ENCODE data around the gene JAG1.
"Not testable (repeated sequence)": the region's sequence is repeated elsewhere in the genome, so short reads cannot be mapped to it uniquely, and the experiment has no call there.

The JAG1 gene

GRCh38 chr20:10604865-10605440 is 68.8 kb downstream of the JAG1 start:
- no peak for DNase-seq

DNA sequence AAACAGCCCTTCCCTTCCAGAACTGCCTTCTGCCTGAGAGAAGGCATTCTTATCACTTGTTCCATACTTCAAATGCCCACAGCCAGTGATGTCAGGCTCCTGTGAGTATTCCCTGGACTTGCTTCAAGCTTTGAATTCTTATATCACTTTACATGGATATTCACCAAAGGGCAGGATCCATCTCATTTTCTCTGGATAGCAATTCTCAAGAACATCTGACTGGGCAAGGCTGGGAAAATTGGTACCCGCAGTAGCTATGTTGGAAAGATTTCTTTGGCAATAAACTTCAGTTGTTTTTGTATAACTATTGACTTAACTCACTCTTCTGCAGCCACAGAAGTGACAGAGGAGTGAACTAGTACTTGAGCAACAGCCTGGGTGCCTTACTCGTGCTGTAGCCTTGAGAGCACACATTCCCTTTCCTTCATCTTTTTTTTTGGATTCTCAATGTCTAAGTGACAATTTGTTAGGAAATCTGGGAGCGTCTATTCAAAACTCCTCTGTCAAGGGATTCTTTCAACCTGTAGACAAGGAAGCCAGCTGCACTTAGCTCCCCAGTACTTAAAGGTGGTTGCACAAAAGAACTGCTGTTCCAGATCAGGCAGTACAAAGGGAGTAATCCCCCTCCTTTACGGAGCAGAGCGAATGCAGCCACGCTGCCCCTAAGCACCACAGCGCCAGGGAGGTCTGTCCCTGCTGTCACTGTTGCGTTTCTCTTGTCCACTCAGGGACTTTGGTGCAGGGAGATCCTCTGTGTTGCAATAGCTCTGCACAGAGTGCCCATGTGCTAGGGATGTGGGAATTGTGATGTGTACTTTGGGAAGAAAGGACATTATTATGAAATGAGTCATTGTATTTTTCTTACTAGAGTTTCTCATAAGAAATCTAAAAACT is 69.6 kb downstream of the JAG1 start:
- no peak for DNase-seq

GRCh38 chr20:10603378-10603777 is 70.4 kb downstream of the JAG1 start:
- no peak for DNase-seq

DNA sequence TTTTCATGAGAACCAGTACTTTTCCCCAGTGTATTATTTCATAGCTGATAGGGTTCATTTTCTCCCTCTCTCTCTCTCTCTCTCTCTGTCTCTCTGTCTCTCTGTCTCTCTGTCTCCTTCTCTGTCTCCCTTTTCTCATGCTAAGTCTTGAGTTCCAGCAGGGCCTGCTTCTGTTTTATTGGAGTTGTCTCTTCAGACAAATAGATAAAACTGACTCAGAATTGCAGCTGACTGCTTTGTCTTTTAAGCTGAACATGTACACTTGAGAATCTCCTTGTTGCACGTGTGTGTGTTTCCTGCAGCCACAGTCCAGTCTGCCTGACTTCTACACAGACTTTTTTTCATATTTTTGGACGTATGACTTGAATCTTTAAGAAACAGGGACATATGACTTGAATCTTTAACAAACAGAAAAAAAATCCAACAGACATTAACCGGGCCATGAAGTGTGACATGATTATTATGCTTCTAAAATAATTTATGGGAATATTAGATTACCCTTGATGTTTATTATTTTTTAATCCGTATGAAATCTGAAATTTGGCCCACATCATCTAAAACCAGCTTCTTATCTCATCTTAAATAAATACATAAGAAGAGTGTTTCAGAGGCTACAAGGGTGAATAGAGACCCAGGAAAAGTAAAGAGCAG is 71.5 kb downstream of the JAG1 start:
- DNase-seq = no peak

- no peak for DNase-seq
Observed at GRCh38 chr20:10597637-10598036, 76.2 kb downstream of the JAG1 start.

DNA sequence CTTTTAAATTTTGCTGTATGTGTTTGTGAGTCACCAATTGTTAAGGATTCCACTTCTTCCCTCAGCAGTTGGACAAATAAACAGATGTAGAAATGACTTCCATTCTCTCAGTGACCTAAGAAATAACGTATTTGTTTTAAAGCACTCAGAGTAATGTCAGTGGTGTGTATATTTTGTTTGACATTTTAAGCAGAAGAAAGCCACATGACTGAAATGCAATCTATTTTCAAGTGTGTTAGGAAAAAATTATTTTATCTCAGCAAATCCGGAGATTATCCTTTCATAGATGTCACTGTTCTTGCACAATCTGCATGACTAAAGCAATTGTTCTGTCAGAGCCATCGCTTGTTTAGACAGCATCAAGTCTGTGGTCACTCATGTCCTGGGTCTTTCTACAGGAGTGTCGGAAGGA is 77.1 kb downstream of the JAG1 start:
- DNase-seq = no peak

DNA sequence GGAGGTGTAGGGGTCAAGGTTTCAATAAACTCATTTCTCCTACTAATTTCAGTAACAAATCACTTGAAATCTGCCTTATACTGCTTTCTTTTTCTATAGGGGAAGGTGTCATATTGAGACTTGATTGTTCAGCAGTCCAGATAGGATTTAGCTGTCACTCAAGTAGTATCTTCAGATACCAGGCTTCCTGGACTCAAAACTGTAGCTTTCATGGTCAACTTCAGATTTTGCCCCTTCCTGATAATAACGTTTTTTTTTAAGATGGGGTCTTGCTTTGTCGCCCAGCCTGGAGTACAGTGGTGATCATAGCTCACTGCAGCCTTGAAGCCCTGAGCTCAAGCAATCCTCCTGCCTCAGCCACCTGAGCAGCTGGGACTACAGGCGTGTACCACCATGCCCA is 77.8 kb downstream of the JAG1 start:
- DNase-seq = no peak

- no peak for DNase-seq
Observed at GRCh38 chr20:10595266-10595665, 78.5 kb downstream of the JAG1 start.

DNA sequence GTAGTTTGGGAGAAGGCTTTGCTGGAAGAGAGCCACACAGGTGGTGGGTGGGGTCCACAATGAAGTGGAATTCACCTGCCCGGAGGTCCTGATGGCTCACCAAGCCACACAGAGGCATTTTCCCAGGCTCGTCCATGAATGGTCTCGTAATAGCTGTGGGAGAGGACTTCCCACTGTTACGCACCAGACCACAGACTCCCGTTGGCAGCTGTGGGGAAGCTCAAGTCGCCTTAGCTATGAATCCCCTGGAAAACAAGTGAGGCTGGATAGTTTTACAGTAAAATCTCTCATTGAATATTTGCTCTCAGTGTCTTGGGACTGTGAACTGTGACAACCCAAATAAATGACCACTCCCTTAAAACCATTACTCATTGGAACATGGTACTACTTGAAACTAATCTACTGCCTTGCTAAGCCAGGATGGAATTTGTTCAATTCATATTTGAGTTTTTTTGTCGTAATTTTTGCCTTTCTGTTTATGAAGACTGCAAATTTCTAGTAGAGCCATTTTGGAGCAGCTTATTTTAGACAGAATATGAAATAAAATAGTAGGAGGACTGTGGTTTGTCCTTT is 79.4 kb downstream of the JAG1 start:
- no peak for DNase-seq

- DNase-seq = no peak
Observed at GRCh38 chr20:10591946-10592521, 81.8 kb downstream of the JAG1 start.

DNA sequence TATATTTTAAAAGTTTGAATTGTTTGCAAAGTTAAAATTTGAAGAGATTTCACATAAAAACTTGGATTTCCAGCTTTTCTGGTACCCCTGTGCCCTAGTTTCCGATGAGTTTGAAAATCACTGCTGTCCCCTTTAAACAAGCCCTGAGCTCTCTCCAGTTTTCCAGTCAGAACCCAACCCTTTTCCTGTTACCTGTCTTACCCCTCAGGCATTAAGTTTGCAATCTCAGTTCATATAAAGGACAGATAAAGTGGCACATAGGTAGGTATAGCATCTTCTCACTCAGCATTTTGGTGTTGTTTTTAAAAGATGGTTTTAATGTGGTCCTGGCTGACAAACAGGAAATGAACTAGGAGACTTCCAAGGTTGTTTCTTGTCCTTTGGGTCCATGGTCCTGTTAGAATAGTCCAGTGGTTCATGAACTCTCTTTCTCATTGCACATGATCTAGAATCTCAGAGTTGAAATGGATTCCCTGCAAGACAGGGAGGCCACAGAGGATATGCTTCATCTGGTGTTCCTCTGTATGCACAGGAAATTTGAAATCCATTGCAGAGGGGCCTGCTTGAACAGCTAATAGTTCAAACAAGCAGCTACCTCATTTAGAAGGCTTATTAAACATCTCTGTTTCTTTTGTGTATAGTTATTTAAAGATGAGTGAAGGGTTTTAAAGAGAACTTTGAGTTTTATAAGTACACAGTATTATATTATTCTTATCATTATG is 82.7 kb downstream of the JAG1 start:
- no peak for DNase-seq

GRCh38 chr20:10590446-10590845 is 83.4 kb downstream of the JAG1 start:
- DNase-seq = not testable (repeated sequence)

All from NCI-H187 treated with DMSO at 0.1 percent for 48 hours (cell line).